ENCODE data around the gene SNX2.

SNX2 gene

DNA sequence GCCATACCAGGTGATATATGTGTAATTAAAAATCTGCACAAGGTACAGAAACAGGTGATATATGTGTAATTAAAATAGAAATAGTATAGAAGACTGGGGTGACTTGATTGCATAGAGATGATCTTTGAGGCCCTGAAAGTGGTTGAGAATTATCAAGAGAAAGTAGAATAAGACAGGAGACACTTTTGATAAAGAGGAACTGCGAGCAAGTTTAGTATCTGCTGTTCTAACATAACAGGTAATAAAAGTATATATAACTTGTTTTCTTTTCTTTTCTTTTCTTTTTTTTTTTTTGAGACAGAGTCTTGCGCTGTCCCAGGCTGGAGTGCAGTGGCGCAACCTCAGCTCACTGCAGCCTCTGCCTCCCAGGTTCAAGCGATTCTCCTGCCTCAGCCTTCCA, 5.4 kb downstream of the SNX2 start:
- no peak for DNase-seq (ENCODE audit: low read depth)
- TF ChIP-seq, protein P1, sequence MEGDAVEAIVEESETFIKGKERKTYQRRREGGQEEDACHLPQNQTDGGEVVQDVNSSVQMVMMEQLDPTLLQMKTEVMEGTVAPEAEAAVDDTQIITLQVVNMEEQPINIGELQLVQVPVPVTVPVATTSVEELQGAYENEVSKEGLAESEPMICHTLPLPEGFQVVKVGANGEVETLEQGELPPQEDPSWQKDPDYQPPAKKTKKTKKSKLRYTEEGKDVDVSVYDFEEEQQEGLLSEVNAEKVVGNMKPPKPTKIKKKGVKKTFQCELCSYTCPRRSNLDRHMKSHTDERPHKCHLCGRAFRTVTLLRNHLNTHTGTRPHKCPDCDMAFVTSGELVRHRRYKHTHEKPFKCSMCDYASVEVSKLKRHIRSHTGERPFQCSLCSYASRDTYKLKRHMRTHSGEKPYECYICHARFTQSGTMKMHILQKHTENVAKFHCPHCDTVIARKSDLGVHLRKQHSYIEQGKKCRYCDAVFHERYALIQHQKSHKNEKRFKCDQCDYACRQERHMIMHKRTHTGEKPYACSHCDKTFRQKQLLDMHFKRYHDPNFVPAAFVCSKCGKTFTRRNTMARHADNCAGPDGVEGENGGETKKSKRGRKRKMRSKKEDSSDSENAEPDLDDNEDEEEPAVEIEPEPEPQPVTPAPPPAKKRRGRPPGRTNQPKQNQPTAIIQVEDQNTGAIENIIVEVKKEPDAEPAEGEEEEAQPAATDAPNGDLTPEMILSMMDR (conservative IDR thresholded peaks at IDR 0.05; ENCODE audit: low read depth, low read length): no peak
- no peak overlapping the region for H3K4me3 ChIP-seq (ENCODE audit: low read length)

DNA sequence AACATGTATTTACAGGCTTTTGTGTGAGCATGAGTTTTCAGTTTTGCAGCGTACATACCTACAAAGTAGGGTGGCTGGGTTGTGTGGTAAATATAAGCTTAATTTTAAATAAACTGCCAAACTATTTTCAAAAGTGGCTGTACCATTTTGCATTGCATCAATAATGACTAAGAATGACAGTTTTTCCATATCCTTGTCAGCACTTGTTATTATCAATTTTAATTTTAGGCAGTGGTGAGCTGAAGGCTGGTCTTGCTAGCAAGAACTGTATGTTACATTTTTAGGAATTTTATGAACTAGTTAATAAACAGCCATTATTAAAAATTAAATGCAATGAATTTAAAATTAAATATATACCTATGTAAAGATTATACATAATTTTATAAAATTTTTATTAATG, 6.6 kb downstream of the SNX2 start:
- H3K4me3 ChIP-seq (ENCODE audit: low read length): no peak overlapping the region
- TF ChIP-seq, protein P1 (conservative IDR thresholded peaks at IDR 0.05; ENCODE audit: low read depth, low read length): no peak
- no peak for DNase-seq (ENCODE audit: low read depth)

DNA sequence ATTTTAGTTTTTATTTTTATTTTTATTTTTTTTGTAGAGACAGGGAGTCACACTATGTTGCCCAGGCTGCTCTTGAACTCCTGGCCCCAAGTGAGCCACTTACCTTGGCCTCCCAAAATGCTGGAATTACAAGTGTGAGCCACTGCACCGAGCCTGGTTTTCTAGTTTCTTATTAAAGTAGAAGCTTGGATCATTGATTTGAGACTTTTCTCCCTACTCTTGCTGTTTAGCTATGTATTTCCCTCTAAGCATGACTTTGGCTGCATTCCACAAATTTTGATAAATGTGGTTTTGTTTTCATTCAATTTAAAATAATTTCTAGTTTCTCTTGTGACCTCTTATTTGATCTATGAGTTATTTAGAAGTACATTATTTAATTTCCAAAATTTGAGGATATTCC, 10.4 kb downstream of the SNX2 start:
- TF ChIP-seq, protein P1 (conservative IDR thresholded peaks at IDR 0.05; ENCODE audit: low read depth, low read length): no peak
- DNase-seq (ENCODE audit: low read depth): no peak
- no peak overlapping the region for H3K4me3 ChIP-seq (ENCODE audit: low read length)

DNA sequence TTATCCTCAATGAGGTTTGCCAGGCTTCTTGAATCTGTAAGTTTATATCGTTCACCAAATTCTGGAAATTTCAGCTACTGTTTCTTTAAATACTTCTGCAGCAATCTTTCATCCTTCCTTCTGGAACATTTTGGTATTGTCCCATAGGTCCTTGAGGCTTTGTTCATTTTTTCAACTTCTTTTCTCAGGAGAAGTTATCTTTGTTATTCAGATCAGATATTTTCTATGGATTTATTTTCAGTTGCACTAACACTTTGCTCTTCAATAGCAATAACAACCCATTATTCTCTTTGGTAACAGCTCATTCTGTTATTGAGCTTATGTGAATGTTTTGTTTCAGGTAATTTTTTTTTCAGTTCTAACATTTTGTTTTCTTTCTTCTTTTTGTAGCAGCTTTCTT, 13.5 kb downstream of the SNX2 start:
- TF ChIP-seq, protein P1 (conservative IDR thresholded peaks at IDR 0.05; ENCODE audit: low read depth, low read length): no peak
- DNase-seq (ENCODE audit: low read depth): no peak
- H3K4me3 ChIP-seq (ENCODE audit: low read length): no peak overlapping the region

DNA sequence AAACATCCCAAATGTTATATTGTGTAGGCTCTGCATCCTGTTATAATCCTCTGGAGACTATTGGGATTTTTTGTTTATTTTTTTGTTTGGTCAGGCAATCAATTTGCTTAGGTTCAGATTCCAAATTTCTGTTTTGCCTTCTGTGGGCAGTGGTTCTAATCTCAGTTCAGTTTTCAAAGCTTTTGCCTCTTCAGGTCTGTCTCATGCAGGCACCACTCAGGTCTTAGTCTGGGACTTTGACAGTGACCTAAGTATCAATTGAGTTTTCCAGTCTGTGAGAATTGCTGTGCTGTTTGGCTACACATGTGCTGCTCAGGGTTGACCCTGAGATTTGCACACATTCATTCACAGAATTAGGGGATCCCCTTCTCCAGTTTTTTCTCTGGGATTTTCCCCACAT, 14.1 kb downstream of the SNX2 start:
- H3K4me3 ChIP-seq (ENCODE audit: low read length): no peak overlapping the region
- TF ChIP-seq, protein P1 (conservative IDR thresholded peaks at IDR 0.05; ENCODE audit: low read depth, low read length): no peak

DNA sequence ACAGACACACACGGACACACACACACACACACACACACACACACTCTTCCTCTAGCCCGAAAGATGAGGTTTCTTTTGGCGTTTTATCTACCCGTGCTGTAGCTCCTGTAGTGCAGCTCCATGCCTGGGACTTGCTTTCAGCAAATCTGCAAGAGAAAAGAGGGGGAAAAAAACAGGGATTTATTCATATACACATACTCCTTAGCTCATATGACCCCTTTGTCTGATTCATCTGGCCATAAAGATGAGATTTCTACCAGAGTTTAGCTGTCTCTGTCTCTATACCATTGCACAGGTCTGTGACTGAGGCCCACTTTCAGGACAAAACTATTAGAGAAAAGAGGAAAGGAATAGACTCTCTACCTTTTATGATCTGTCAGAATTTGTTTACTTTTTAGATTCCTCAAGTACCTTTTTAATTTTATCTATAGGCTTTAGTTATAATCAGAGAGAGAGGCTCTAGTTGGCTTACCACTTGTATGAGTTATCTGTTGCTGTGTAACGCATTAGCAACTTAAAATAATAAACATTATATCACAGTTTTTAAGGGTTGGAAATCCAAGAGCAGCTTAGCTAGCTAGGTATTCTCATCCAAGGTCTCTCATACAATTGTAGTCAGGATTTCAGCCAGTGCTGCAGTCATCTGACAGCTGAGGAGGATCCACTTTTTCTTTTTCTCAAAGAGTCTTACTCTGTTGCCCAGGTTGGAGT, 14.7 kb downstream of the SNX2 start:
- no peak for DNase-seq (ENCODE audit: low read depth)
- TF ChIP-seq, protein P1 (conservative IDR thresholded peaks at IDR 0.05; ENCODE audit: low read depth, low read length): no peak
- no peak overlapping the region for H3K4me3 ChIP-seq (ENCODE audit: low read length)

More for the DNA sequence above, 14.1 kb downstream of the SNX2 start:
- DNase-seq (ENCODE audit: low read depth): no peak

DNA sequence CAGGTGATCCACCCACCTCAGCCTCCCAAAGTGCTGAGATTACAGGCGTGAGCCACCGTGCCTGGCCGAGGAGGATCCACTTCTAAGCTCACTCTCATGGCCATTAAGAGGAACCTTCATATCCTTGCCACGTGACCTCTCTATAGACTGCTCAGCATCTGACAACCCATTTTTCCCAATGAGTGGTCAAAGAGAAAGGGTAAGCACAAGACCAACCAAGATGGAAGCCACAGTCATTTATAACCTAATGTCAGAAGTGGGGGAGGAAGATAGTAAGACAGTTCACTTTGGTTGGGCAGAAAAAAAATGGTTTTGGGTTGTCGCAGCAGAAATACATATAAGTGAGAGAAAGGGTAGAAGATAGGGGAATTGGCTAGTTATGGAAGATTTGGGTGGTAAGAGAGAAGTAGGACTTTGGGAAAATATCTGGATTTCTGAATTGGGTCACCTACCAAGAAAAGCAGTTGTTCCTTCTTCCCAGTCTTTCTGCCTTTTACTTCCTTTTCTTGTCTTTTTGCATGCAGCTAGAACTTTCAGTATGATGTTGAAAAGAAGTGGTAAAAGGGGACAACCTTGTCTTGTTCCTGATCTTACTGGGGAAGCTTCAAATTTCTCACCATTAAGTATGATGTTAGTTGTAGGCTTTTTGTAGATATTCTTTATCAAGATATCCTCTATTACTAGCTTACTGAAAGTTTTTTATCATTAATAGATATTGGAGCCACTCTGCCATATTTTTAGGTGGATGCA, 15.6 kb downstream of the SNX2 start:
- TF ChIP-seq, protein P1 (conservative IDR thresholded peaks at IDR 0.05; ENCODE audit: low read depth, low read length): no peak
- no peak overlapping the region for H3K4me3 ChIP-seq (ENCODE audit: low read length)
- no peak for DNase-seq (ENCODE audit: low read depth)
